Trophoblast cell (in vitro differentiated cells and primary cell): ENCODE data around the gene UBE2G2.

Source experiments
- DNase-seq, 2 donors: peaks; one replicate each; pipeline ENCODE4 v3.0.0-alpha.2; 2016
- H2AFZ ChIP-seq: 2 replicates; pipeline ENCODE4 v1.6.1; 2013; ENCODE audit warnings: low read length, moderate library complexity, mild to moderate bottlenecking; ENCODE audit not compliant: insufficient read depth, poor library complexity
- H2AK5ac ChIP-seq: 2 replicates; pipeline ENCODE4 v1.6.1; 2013; ENCODE audit warnings: mild to moderate bottlenecking, low read length
- H2BK120ac ChIP-seq: 2 replicates; pipeline ENCODE4 v1.6.1; 2013; ENCODE audit warnings: low read length, mild to moderate bottlenecking, moderate library complexity; ENCODE audit not compliant: insufficient read depth, poor library complexity
- H2BK12ac ChIP-seq: 2 replicates; pipeline ENCODE4 v1.6.1; 2013; ENCODE audit warnings: mild to moderate bottlenecking, low read length, moderate library complexity
- H2BK5ac ChIP-seq: 2 replicates; pipeline ENCODE4 v1.6.1; 2013; ENCODE audit warnings: low read length, low read depth, moderate library complexity, mild to moderate bottlenecking; ENCODE audit not compliant: poor library complexity
- H3K14ac ChIP-seq: 2 replicates; pipeline ENCODE4 v1.6.1; 2013; ENCODE audit warnings: mild to moderate bottlenecking, low read length
- H3K18ac ChIP-seq: 2 replicates; pipeline ENCODE4 v1.6.1; 2013; ENCODE audit warnings: mild to moderate bottlenecking, low read length
- H3K23ac ChIP-seq: 2 replicates; pipeline ENCODE4 v1.6.1; 2013; ENCODE audit warnings: low read length
- H3K27ac ChIP-seq: 2 replicates; pipeline ENCODE4 v1.5.1; 2013; ENCODE audit warnings: low read depth, mild to moderate bottlenecking, inconsistent platforms, low read length, moderate library complexity
- H3K27me3 ChIP-seq: 2 replicates; pipeline ENCODE4 v1.6.1; 2013; ENCODE audit warnings: inconsistent platforms, mild to moderate bottlenecking, low read length, moderate library complexity; ENCODE audit not compliant: insufficient read depth
- H3K36me3 ChIP-seq, 2 experiments: 1 replicate in 1 of 2; 2 replicates in 1 of 2; pipeline ENCODE4 v1.6.1; 2013; ENCODE audit warnings: low read length in 2 of 2, mild to moderate bottlenecking in 2 of 2, moderate library complexity in 1 of 2; ENCODE audit not compliant: insufficient read depth in 2 of 2, control insufficient read depth in 1 of 2
- H3K4ac ChIP-seq: 2 replicates; pipeline ENCODE4 v1.6.1; 2013; ENCODE audit warnings: low read depth, mild to moderate bottlenecking, low read length, moderate library complexity
- H3K4me1 ChIP-seq, 2 experiments: 1 replicate in 1 of 2; 2 replicates in 1 of 2; pipeline ENCODE4 v1.6.1; 2013; ENCODE audit warnings: low read length in 2 of 2, mild to moderate bottlenecking in 2 of 2, moderate library complexity in 1 of 2; ENCODE audit not compliant: insufficient read depth in 2 of 2, control insufficient read depth in 1 of 2
- H3K4me2 ChIP-seq: 2 replicates; pipeline ENCODE4 v1.6.1; 2013; ENCODE audit warnings: inconsistent platforms, mild to moderate bottlenecking, low read length, moderate library complexity
- H3K4me3 ChIP-seq: 2 replicates; pipeline ENCODE4 v1.5.1; 2013; ENCODE audit warnings: mild to moderate bottlenecking, low read depth, low read length, inconsistent platforms
- H3K79me1 ChIP-seq: one replicate; pipeline ENCODE4 v1.6.1; 2013; ENCODE audit warnings: low read length
- H3K79me2 ChIP-seq: 2 replicates; pipeline ENCODE4 v1.6.1; 2013; ENCODE audit warnings: low read length, mild to moderate bottlenecking; ENCODE audit not compliant: control insufficient read depth, insufficient read depth, poor library complexity
- H3K9ac ChIP-seq: 2 replicates; pipeline ENCODE4 v1.6.1; 2013; ENCODE audit warnings: mild to moderate bottlenecking, low read length
- H3K9me3 ChIP-seq: 2 replicates; pipeline ENCODE4 v1.6.1; 2013; ENCODE audit warnings: low read depth, mild to moderate bottlenecking, control low read depth, inconsistent platforms, low read length; ENCODE audit not compliant: insufficient read depth
- H4K12ac ChIP-seq: 2 replicates; pipeline ENCODE4 v1.6.1; 2013; ENCODE audit warnings: low read depth, mild to moderate bottlenecking, low read length, moderate library complexity
- H4K8ac ChIP-seq: 2 replicates; pipeline ENCODE4 v1.6.1; 2013; ENCODE audit warnings: low read depth, mild to moderate bottlenecking, low read length, moderate library complexity
- H4K91ac ChIP-seq: one replicate; pipeline ENCODE4 v1.6.1; 2013; ENCODE audit warnings: low read depth, mild to moderate bottlenecking, low read length, moderate library complexity
- WGBS: extraction: QIAGEN DNeasy Blood & Tissue Kit; methylation state at CpG from one replicate; pipeline ENCODE4 v1.1.7; 2013; ENCODE audit warnings: missing lambda C conversion rate; ENCODE audit not compliant: insufficient read length, insufficient coverage; ENCODE audit errors: extremely low coverage; 5-methylcytosine and 5-hydroxymethylcytosine counted together

The UBE2G2 gene

GRCh38 chr21:44820851-44821250 is 19.2 kb upstream of the UBE2G2 start:
- peaks cover 9 to 14% of the 10 kb centered on the region in 2 experiments for H3K4me1 ChIP-seq
- H4K91ac ChIP-seq, result no peak overlapping the region
- no peak overlapping the region for H2BK12ac ChIP-seq
- no peak overlapping the region for H2BK5ac ChIP-seq
- H2AFZ ChIP-seq, result no peak overlapping the region
- peaks cover 8% of the 10 kb centered on the region for H3K79me2 ChIP-seq
- no peak overlapping the region for H3K23ac ChIP-seq
- no CpG with 5 or more reads among the region's 3 CpGs for WGBS
- H3K9me3 ChIP-seq, result peaks cover 32% of the 10 kb centered on the region
- H3K4me2 ChIP-seq, result no peak overlapping the region
- H4K12ac ChIP-seq, result no peak overlapping the region
- H3K27me3 ChIP-seq, result no peaks in the 10 kb centered on the region
- no peak overlapping the region for H3K4ac ChIP-seq
- H3K14ac ChIP-seq, result no peak overlapping the region
- no peak overlapping the region for H2AK5ac ChIP-seq
- H4K8ac ChIP-seq, result no peak overlapping the region
- no peak overlapping the region for H3K18ac ChIP-seq
- peak in 1 of 2 donors; percentile 40 for DNase-seq
- H3K36me3 ChIP-seq, result no peaks in the 10 kb centered on the region
- no peak overlapping the region for H3K4me3 ChIP-seq
- no peak overlapping the region for H3K9ac ChIP-seq
- peaks cover 9% of the 10 kb centered on the region for H3K79me1 ChIP-seq
- no peak overlapping the region for H2BK120ac ChIP-seq
- H3K27ac ChIP-seq, result no peak overlapping the region

- WGBS, result no CpG with 5 or more reads among the region's 33 CpGs
Measured at GRCh38 chr21:44819283-44820243, 17.9 kb upstream of the UBE2G2 start.

GRCh38 chr21:44818640-44819011 is 17.0 kb upstream of the UBE2G2 start:
- Histone ChIP-seq H3K14ac (peak overlapping the region; percentile 94), H3K79me2 (peaks cover 8% of the 10 kb centered on the region), H3K23ac (no peak overlapping the region), H3K36me3 (peaks cover 3% of the 10 kb centered on the region in 2 experiments), H2AFZ (peak overlapping the region; percentile 17), H3K4me1 (peaks cover 9 to 14% of the 10 kb centered on the region in 2 experiments), H2AK5ac (peak overlapping the region; percentile 73), H3K27ac (peak overlapping the region; percentile 78), H3K4ac (peak overlapping the region; percentile 83), H3K27me3 (no peaks in the 10 kb centered on the region), H3K9ac (no peak overlapping the region), H3K18ac (peak overlapping the region; percentile 94), H3K4me3 (peak overlapping the region; percentile 96), H4K8ac (peak overlapping the region; percentile 98), H4K12ac (peak overlapping the region; percentile 89), H3K4me2 (peak overlapping the region; percentile 91), H3K79me1 (peaks cover 9% of the 10 kb centered on the region), H2BK5ac (no peak overlapping the region), H4K91ac (peak overlapping the region; percentile 95), H3K9me3 (peaks cover 30% of the 10 kb centered on the region), H2BK120ac (peak overlapping the region; percentile 53), H2BK12ac (peak overlapping the region; percentile 35)
- no CpG with 5 or more reads among the region's 37 CpGs for WGBS
- DNase-seq, result no peak

More at GRCh38 chr21:44819283-44820243, 17.9 kb upstream of the UBE2G2 start:
- Histone ChIP-seq H3K18ac (no peak overlapping the region), H2BK120ac (no peak overlapping the region), H3K9me3 (peaks cover 32% of the 10 kb centered on the region), H4K91ac (no peak overlapping the region), H2BK12ac (no peak overlapping the region), H3K27me3 (no peaks in the 10 kb centered on the region), H4K8ac (no peak overlapping the region), H3K4me2 (no peak overlapping the region), H2BK5ac (no peak overlapping the region), H3K9ac (no peak overlapping the region), H3K23ac (no peak overlapping the region), H3K36me3 (no peaks in the 10 kb centered on the region), H3K79me1 (peaks cover 9% of the 10 kb centered on the region), H3K27ac (no peak overlapping the region), H3K4me3 (peak overlapping the region; percentile 5), H4K12ac (no peak overlapping the region), H3K4me1 (peaks cover 9 to 14% of the 10 kb centered on the region in 2 experiments), H3K4ac (no peak overlapping the region), H3K14ac (no peak overlapping the region), H2AFZ (no peak overlapping the region), H3K79me2 (peaks cover 8% of the 10 kb centered on the region), H2AK5ac (no peak overlapping the region)
- DNase-seq, result no peak

- Histone ChIP-seq H2BK120ac (peak within 1 kb of the TSS; percentile 84), H3K27me3 (no peaks in the 10 kb centered on the region), H4K8ac (peak within 1 kb of the TSS; percentile 98), H3K4me1 (peaks cover 9 to 14% of the 10 kb centered on the region in 2 experiments), H2AK5ac (peak within 1 kb of the TSS; percentile 73), H3K79me2 (peaks cover 8% of the 10 kb centered on the region), H3K18ac (peak within 1 kb of the TSS; percentile 94), H2BK12ac (peak within 1 kb of the TSS; percentile 35), H4K12ac (peak within 1 kb of the TSS; percentile 93), H3K4me3 (peak within 1 kb of the TSS; percentile 96), H2BK5ac (peak within 1 kb of the TSS; percentile 95), H3K9me3 (peaks cover 30% of the 10 kb centered on the region), H3K27ac (peak within 1 kb of the TSS; percentile 78), H2AFZ (peak within 1 kb of the TSS; percentile 88), H3K4ac (peak within 1 kb of the TSS; percentile 83), H3K9ac (peak within 1 kb of the TSS; percentile 87), H4K91ac (peak within 1 kb of the TSS; percentile 96), H3K36me3 (peaks cover 8 to 9% of the 10 kb centered on the region in 2 experiments), H3K14ac (peak within 1 kb of the TSS; percentile 94), H3K23ac (no peak within 1 kb of the TSS), H3K4me2 (peak within 1 kb of the TSS; percentile 91), H3K79me1 (peaks cover 9% of the 10 kb centered on the region)
- no CpG with 5 or more reads among the region's 108 CpGs for WGBS
- DNase-seq, result peak; percentile 53 to 82
Measured at GRCh38 chr21:44817914-44818639, 16.5 kb upstream of the UBE2G2 start, which contains the start of gene SUMO3. Gene SUMO3 (minus strand): TSS chr21:44818062. CDS start chr21:44817968, 94 bp downstream.
